Fibroblast of pulmonary artery (primary cell): ENCODE results near the gene ARHGAP10.

Source experiments
- DNase-seq: peaks from one replicate; pipeline ENCODE4 v3.0.0-alpha.2; 2010; ENCODE audit warnings: low read depth
- H3K4me3 ChIP-seq: replicated peaks from 2 replicates; pipeline ENCODE4 v1.5.1; 2011; ENCODE audit warnings: low read depth, mild to moderate bottlenecking, control low read depth, low read length, moderate library complexity
- TF ChIP-seq, protein P1 (sequence below): IDR thresholded peaks from 2 replicates; pipeline ENCODE4 v1.5.1; 2011; ENCODE audit warnings: mild to moderate bottlenecking, control low read depth, low read length, inconsistent platforms; ENCODE audit errors: missing control alignments

ARHGAP10 gene

DNA sequence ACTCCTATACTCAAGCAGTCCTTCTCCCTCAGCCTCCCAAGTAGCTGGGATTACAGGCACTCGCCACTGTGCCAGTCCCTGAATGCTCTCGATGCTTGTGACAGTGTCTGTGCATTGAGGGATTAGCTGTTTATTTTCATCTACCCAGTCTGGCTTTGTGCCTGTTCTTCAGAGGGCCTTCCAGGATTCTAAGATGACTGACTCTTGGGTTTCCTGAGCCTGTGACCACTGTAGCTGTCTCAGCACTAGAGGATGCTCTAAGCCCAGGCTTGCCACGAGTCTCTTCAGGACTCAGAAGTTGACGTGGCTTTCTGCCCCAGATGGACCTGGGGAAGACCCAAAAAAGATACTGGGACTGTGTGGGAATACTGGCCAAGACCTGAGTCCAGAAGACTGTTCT is 201.4 kb downstream of the ARHGAP10 start:
- no peak for DNase-seq
- TF ChIP-seq, protein P1, sequence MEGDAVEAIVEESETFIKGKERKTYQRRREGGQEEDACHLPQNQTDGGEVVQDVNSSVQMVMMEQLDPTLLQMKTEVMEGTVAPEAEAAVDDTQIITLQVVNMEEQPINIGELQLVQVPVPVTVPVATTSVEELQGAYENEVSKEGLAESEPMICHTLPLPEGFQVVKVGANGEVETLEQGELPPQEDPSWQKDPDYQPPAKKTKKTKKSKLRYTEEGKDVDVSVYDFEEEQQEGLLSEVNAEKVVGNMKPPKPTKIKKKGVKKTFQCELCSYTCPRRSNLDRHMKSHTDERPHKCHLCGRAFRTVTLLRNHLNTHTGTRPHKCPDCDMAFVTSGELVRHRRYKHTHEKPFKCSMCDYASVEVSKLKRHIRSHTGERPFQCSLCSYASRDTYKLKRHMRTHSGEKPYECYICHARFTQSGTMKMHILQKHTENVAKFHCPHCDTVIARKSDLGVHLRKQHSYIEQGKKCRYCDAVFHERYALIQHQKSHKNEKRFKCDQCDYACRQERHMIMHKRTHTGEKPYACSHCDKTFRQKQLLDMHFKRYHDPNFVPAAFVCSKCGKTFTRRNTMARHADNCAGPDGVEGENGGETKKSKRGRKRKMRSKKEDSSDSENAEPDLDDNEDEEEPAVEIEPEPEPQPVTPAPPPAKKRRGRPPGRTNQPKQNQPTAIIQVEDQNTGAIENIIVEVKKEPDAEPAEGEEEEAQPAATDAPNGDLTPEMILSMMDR = no peak
- H3K4me3 ChIP-seq = no peak overlapping the region

DNA sequence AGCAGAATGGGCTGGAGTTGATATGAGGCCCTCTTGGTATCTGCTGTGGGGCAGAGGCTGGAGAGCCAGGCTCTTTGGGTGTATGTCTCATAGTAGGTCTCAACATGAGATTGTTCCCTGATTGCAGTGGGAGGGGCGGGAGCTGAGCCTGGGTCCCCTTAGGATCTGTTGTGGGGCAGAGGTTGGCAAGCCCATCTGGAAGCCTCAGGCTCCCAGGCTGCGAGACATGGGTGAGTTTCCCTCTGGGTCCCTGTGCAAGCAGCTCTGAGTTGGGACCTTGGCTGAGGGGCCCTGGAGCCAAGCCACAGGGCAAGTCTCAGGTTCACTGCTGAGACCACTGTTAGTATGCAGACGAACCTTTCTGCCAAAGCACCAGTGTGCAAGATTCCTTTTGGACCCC is 201.9 kb downstream of the ARHGAP10 start:
- TF ChIP-seq, protein P1 = no peak
- DNase-seq = no peak
- no peak overlapping the region for H3K4me3 ChIP-seq

DNA sequence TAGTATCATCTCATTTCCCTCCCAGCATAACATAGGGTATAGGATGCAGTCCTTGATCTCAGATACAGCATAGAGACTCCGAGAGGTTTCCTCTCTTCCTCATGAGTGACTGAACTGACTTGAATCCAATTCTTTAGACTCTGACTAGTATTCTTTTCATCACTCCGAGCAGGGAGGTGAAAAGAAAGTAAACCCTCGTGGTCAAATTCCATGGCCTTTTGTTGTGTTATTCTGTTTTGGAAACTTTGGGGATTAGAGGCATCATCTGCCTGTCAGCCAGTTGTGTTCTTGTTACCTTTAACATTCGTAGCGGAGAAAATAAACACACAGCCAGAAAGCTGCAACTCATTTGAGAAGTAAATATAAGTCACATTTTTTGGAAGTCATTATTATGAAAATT is 206.6 kb downstream of the ARHGAP10 start:
- H3K4me3 ChIP-seq = no peak overlapping the region
- no peak for DNase-seq
- TF ChIP-seq, protein P1 = no peak

DNA sequence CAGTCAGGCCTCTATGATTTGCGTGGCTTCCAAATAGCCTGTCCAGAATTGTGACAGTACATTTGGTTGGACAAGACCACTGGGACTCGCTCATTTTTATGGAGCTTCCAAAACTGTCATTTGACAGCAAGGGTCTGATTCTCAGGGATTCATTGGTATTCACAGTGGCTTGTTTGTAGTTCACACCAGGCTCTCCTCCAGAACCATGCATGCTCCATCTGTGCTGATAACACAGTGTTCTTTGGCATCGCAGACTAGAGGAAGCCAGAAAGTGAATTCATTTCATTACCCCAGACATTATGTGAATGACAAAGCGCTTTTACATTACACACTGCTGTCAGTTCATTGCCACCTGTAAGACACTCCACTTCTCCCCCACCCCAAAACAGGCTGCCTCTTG is 208.3 kb downstream of the ARHGAP10 start:
- DNase-seq = no peak
- no peak overlapping the region for H3K4me3 ChIP-seq
- TF ChIP-seq, protein P1 = no peak

DNA sequence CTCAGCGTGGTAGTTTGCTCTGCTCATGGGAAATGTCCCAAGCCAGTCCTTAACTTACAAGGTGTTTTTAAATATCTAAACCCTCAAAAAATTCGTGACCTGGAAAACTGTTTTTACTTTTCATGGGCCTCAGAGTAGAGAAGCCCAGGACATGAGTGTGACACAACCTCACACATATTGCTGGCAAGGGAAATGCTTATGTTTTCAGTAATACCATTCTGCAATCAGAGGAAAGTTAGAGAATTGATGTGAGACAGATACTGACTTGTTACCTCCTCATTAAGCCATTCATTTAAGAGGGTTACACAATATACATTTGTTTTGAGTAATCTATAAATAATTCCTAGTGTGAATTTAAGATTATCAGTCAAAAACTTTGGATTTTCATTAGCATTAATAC is 209.5 kb downstream of the ARHGAP10 start:
- TF ChIP-seq, protein P1 = no peak
- no peak for DNase-seq
- H3K4me3 ChIP-seq = no peak overlapping the region

DNA sequence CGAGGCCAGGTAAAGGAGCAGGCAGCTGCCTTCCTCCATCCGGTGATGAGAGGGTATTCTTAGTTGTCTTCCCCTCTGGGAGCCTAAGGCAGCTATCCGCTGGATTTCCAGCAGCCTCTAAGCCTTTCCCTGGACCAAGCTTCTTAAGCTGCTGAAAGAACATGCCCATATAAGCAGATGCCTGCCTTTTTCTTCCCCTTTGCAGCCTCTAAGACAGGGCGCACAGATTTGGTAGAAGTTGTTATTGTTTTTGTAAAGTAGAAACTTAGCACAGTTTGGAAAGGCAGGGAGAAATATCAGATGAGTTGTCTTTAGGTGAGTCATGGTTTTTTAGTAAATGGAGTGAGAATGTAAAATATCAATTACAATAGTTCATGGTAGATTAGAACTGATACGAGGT is 210.8 kb downstream of the ARHGAP10 start:
- TF ChIP-seq, protein P1 = no peak
- no peak overlapping the region for H3K4me3 ChIP-seq
- no peak for DNase-seq

DNA sequence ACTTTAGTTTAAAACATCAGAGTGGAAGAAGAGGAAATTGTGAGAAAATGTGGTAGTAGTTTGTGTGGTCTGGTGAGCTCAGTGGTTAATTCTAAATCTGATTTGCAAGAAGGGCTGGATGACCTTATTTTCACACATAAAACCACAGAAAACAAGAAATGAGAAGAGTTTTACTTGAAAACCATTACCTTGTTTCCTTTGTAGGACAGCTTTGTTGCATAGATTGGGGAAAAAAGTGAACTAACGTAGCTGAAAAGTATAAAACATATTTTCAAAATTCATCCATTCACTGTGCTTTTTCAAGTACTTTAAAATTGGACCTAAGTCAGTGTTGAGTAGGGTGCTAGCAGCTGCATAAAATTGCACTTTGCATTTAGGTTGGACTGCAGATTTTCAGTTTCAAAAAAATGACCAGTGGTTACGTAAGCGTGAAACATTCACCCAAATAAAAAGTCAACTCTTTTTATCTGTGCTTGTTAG is 211.3 kb downstream of the ARHGAP10 start:
- DNase-seq = no peak
- TF ChIP-seq, protein P1 = no peak
- no peak overlapping the region for H3K4me3 ChIP-seq
